CD4-positive, CD25-positive, alpha-beta regulatory T cell (primary cell): ENCODE data around the gene PPY. TPM values are rescaled to one million over a fixed set of nuclear protein-coding genes. Genes with fewer than 3 reads are reported as not detected.

Experiments used
- ATAC-seq, 2 donors: fragments of 150-1000 bp; cut with Tn5 transposase; one replicate each; pipeline ENCODE4 v1.10.0; 2021; ENCODE audit warnings: low read depth in 2 of 2, moderate number of reproducible peaks in 2 of 2, moderate library complexity in 1 of 2
- DNase-seq, 3 donors: peaks; one replicate each; pipeline versions ENCODE4 v3.0.0 to v3.0.0-alpha.2; 2012 to 2022; ENCODE audit warnings: mixed read lengths in 1 of 3
- H3K27ac ChIP-seq: one replicate; pipeline ENCODE4 v1.7.0; 2013; ENCODE audit warnings: mild to moderate bottlenecking, low read length; ENCODE audit not compliant: insufficient read depth, poor library complexity, severe bottlenecking
- H3K27me3 ChIP-seq: one replicate; pipeline ENCODE4 v1.7.0; 2013; ENCODE audit warnings: low read length; ENCODE audit not compliant: control insufficient read depth, insufficient read depth
- H3K36me3 ChIP-seq: one replicate; pipeline ENCODE4 v1.7.0; 2013; ENCODE audit warnings: mild to moderate bottlenecking, low read length, moderate library complexity; ENCODE audit not compliant: control insufficient read depth, insufficient read depth
- H3K4me1 ChIP-seq: 2 replicates; pipeline ENCODE4 v1.7.0; 2013; ENCODE audit warnings: mild to moderate bottlenecking, low read length; ENCODE audit not compliant: insufficient read depth, control insufficient read depth, poor library complexity, severe bottlenecking
- H3K4me3 ChIP-seq: one replicate; pipeline ENCODE4 v1.7.0; 2013; ENCODE audit warnings: low read depth, mild to moderate bottlenecking, low read length, moderate library complexity
- H3K9me3 ChIP-seq, 2 experiments: 1 replicate in 1 of 2; 2 replicates in 1 of 2; pipeline ENCODE4 v1.7.0; 2013; ENCODE audit warnings: low read length in 2 of 2, mild to moderate bottlenecking in 1 of 2, moderate library complexity in 1 of 2; ENCODE audit not compliant: control insufficient read depth in 2 of 2
- H3K27ac Mint-ChIP-seq, 3 donors: one replicate each; pipeline ENCODE4 v1.8.0; 2020 to 2022; ENCODE audit warnings: mild to moderate bottlenecking in 3 of 3, mixed read lengths in 3 of 3, moderate library complexity in 2 of 3
- H3K27me3 Mint-ChIP-seq: one replicate; pipeline ENCODE4 v1.8.0; 2022; ENCODE audit warnings: mild to moderate bottlenecking, mixed read lengths
- H3K36me3 Mint-ChIP-seq: one replicate; pipeline ENCODE4 v1.8.0; 2020; ENCODE audit warnings: mixed read lengths
- H3K4me1 Mint-ChIP-seq, 4 donors: one replicate each; pipeline ENCODE4 v1.8.0; 2020 to 2022; ENCODE audit warnings: mixed read lengths in 4 of 4, mild to moderate bottlenecking in 1 of 4
- H3K4me3 Mint-ChIP-seq, 4 donors: one replicate each; pipeline ENCODE4 v1.8.0; 2020 to 2022; ENCODE audit warnings: mild to moderate bottlenecking in 4 of 4, mixed read lengths in 4 of 4, moderate library complexity in 3 of 4
- H3K9me3 Mint-ChIP-seq, 7 donors: one replicate each; pipeline ENCODE4 v1.8.0; 2020 to 2022; ENCODE audit warnings: mixed read lengths in 7 of 7, mild to moderate bottlenecking in 3 of 7, moderate library complexity in 2 of 7
- polyA plus RNA-seq, 4 donors: library from polyadenylated mRNA; unstranded; fragments of 300-500 nt; fragmentation: Illumina TruSeq; gene quantifications; one replicate each; pipeline ENCODE4 v1.2.3, GENCODE V29; 2021
- total RNA-seq: library from RNA; stranded (reverse); gene quantifications from one replicate; pipeline ENCODE4 v1.2.3, GENCODE V29; 2022

Gene PPY
- total and polyA plus RNA-seq, 5 donors from 2014 or later = not detected

DNA sequence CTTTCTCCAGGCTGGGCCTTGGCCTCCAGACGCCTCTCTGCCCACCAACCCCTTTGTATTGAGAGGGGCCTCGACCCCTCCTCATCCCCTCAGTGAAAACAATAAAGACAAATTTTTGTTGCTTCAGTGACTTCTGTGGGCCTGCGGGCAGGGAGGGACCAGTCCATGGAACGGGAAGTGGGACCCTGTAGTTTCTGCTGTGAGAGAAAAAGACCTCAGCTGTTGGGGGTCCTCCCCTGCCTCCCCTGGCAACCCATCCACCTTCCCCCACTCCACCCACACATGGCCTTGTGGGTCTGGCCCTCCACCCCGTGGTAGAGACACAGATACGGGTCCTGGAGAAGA, 3.5 kb downstream of the PPY start:
- Mint-ChIP-seq H3K9me3 (no peaks in the 10 kb centered on the region), H3K36me3 (no peaks in the 10 kb centered on the region), H3K27me3 (peaks cover 9% of the 10 kb centered on the region), H3K4me1 (peaks cover 0 to 17% (median 2%) of the 10 kb centered on the region in 4 donors), H3K27ac (no peak overlapping the region), H3K4me3 (peak overlapping the region in 1 of 4 donors; percentile 43)
- Histone ChIP-seq H3K9me3 (no peaks in the 10 kb centered on the region), H3K36me3 (no peaks in the 10 kb centered on the region), H3K27me3 (peaks cover 3% of the 10 kb centered on the region), H3K27ac (no peak overlapping the region), H3K4me3 (no peak overlapping the region), H3K4me1 (peaks cover 11% of the 10 kb centered on the region)
- ATAC-seq (no peak), DNase-seq (no peak)

DNA sequence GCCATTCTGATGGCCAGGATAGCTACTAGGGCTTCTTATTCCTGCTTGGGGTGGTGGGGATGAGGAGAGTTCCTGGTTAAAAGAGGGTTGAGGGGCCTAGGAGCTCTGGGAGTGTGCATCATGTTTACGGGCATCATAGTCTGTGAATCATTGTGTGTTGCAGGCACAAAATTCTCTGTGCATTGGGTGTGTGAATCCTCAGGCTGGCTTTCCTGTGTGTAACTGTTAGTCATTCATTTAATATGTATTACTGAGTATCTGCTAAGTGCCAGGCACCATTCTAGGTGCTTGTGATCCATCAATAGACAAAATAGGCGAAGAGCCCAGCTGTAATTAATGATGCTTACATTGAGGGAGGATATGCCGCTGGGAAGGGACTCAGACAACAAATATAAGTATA, 5.8 kb downstream of the PPY start:
- ATAC-seq = no peak
- peaks cover 11% of the 10 kb centered on the region for H3K4me1 ChIP-seq
- no peaks in the 10 kb centered on the region for H3K36me3 Mint-ChIP-seq

DNA sequence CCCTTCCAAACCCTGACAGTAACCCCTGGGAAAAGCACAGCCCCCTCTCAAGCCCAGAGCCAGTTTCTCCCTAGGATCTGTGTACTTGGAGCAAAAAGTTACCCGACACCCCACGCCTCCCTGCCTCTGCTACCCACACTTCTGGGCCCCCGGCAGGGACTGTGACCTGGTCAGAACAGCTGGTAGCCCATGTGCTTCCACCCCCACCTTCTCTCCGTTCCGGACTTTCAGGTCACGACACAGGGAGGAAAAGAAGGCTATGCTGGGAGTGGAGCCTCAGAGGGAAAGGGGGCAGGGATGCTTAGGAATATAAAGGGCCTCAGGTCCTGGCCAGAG, 6.4 kb downstream of the PPY start:
- Mint-ChIP-seq H3K4me1 (peaks cover 0 to 17% (median 1%) of the 10 kb centered on the region in 4 donors), H3K27me3 (peaks cover 9% of the 10 kb centered on the region), H3K27ac (no peak overlapping the region), H3K9me3 (no peaks in the 10 kb centered on the region), H3K4me3 (no peak overlapping the region), H3K36me3 (no peaks in the 10 kb centered on the region)
- H3K4me3 ChIP-seq = no peak overlapping the region
- peaks cover 3% of the 10 kb centered on the region for H3K27me3 ChIP-seq
- H3K27ac ChIP-seq = no peak overlapping the region
- H3K36me3 ChIP-seq = no peaks in the 10 kb centered on the region
- DNase-seq (no peak), ATAC-seq (no peak)
- no peaks in the 10 kb centered on the region for H3K9me3 ChIP-seq
- H3K4me1 ChIP-seq = peaks cover 11% of the 10 kb centered on the region

More for the DNA sequence above, 5.8 kb downstream of the PPY start:
- H3K4me3 Mint-ChIP-seq = no peak overlapping the region
- no peaks in the 10 kb centered on the region for H3K9me3 Mint-ChIP-seq
- peaks cover 0 to 17% (median 1%) of the 10 kb centered on the region in 4 donors for H3K4me1 Mint-ChIP-seq
- no peak overlapping the region for H3K27ac ChIP-seq
- H3K9me3 ChIP-seq = no peaks in the 10 kb centered on the region
- H3K27me3 Mint-ChIP-seq = peaks cover 9% of the 10 kb centered on the region
- no peak for DNase-seq
- H3K27ac Mint-ChIP-seq = no peak overlapping the region
- no peak overlapping the region for H3K4me3 ChIP-seq
- no peaks in the 10 kb centered on the region for H3K36me3 ChIP-seq
- H3K27me3 ChIP-seq = peaks cover 3% of the 10 kb centered on the region

DNA sequence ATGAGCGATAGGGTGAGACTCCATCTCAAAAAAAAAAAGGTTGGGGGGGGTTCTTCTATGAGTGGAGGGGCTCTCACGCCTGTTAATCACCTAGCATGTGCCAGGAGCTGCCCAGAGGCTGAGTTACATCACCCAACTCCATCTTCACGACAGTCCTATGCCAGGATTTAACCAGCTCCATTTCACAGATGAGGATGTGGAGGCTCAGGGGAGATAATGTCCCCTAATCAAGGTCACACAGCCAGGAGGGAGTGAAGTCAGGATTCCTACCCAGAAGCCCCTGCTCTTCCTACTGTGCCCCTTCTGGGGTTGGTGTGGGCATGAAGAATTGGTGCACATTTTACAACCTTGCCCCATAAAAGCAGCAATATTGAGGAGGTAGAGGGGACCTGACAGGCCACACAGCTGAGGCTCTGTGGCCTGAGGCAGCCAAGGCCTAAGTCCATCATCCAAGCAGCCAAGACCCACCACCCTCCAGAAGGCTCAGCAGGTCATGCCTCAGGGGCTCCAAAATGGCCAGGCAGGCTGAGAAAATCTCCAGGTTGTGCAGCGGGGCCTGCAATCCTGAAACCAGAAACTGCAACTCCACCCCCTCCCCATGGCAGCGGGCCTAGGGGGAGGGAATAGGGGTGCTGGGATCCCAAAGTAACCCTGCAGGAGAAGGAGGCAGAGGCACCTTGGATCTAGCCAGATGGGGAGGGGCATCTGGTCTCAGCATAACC, 6.9 kb downstream of the PPY start:
- no peak overlapping the region for H3K4me3 ChIP-seq
- no peak overlapping the region for H3K27ac ChIP-seq
- ATAC-seq = no peak
- Mint-ChIP-seq H3K36me3 (no peaks in the 10 kb centered on the region), H3K4me3 (no peak overlapping the region), H3K27me3 (peaks cover 9% of the 10 kb centered on the region), H3K4me1 (peaks cover 0 to 17% (median 1%) of the 10 kb centered on the region in 4 donors), H3K27ac (peak overlapping the region in 1 of 3 donors; percentile 48), H3K9me3 (no peaks in the 10 kb centered on the region)
- peaks cover 3% of the 10 kb centered on the region for H3K27me3 ChIP-seq
- peaks cover 11% of the 10 kb centered on the region for H3K4me1 ChIP-seq
- no peaks in the 10 kb centered on the region for H3K9me3 ChIP-seq
- H3K36me3 ChIP-seq = no peaks in the 10 kb centered on the region
- no peak for DNase-seq

DNA sequence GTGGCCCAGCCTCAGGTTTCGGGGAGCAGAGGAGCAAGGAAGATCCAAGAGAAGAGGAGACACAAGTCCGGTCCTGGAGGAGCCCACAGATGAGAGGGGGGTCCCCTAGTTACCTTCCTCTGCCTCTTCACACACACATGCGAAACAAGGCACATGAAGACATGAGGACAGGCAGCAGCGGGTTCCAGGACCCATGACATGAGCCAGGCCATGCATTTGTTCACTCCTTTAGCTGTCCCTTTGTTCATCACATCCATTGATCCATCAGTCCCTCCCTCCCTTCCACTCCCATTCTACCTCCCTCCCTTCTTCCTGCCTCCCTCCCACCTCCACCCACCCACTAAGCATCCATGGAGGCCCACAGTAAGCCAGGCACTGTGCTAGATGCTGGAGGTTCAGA, 9.4 kb downstream of the PPY start:
- no peak overlapping the region for H3K27ac ChIP-seq
- H3K4me1 ChIP-seq = peaks cover 9% of the 10 kb centered on the region
- DNase-seq (no peak), ATAC-seq (no peak)
- H3K36me3 ChIP-seq = no peaks in the 10 kb centered on the region
- Mint-ChIP-seq H3K27ac (no peak overlapping the region), H3K27me3 (peaks cover 6% of the 10 kb centered on the region), H3K4me1 (peaks cover 3 to 14% (median 8%) of the 10 kb centered on the region in 4 donors), H3K4me3 (no peak overlapping the region), H3K9me3 (no peaks in the 10 kb centered on the region), H3K36me3 (no peaks in the 10 kb centered on the region)
- H3K4me3 ChIP-seq = no peak overlapping the region
- no peaks in the 10 kb centered on the region for H3K27me3 ChIP-seq
- H3K9me3 ChIP-seq = no peaks in the 10 kb centered on the region

DNA sequence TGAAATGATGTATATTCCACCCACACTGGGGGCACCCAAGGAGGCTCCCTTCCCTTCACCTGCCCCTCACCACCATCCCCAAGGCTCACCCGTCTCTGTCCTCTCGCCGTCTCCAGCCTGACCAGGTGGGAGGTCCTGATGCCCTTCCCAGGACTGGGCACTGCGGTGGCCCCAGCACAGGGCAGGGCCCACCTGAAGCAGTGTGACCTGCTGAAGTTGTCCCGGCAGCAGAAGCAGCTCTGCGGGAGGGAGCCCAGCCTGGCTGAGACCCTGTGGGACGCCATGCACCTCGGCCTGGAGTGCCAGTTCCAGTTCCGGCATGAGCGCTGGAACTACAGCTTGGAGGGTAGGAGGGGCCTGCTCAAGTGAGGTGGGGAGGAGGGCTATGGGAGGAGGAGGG, 9.9 kb downstream of the PPY start:
- no peaks in the 10 kb centered on the region for H3K9me3 ChIP-seq
- DNase-seq (no peak), ATAC-seq (no peak)
- H3K27ac ChIP-seq = no peak overlapping the region
- H3K4me3 Mint-ChIP-seq = no peak overlapping the region
- H3K27me3 Mint-ChIP-seq = peaks cover 3% of the 10 kb centered on the region
- peaks cover 6 to 16% (median 11%) of the 10 kb centered on the region in 4 donors for H3K4me1 Mint-ChIP-seq
- no peak overlapping the region for H3K4me3 ChIP-seq
- H3K36me3 ChIP-seq = no peaks in the 10 kb centered on the region
- no peaks in the 10 kb centered on the region for H3K36me3 Mint-ChIP-seq
- peaks cover 14% of the 10 kb centered on the region for H3K4me1 ChIP-seq
- H3K9me3 Mint-ChIP-seq = no peaks in the 10 kb centered on the region
- no peaks in the 10 kb centered on the region for H3K27me3 ChIP-seq
- H3K27ac Mint-ChIP-seq = no peak overlapping the region

DNA sequence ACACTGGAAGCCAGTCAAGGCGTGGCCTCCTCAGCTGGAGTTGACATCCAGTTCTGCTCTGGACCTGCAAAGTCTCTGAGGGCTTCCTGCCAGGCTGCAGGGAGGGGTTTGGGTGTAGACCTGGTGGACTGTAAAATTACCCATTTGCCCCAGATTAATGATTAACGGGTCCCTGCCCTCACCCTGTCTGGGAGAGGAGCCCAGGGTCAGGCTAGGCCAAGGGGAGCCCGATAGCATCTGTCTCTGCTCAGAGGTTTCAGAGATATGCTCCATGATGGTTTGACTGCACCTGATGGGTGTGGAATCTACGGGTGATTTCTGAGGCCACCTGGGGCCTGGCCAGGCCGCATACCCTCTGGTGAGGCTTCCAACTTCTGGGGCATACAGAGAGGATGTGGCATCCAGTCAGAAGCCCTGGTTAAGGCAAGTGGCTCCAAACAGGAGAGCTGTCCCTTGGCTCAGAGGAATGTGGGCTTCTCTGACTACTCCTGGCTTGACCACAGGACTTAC, 11.2 kb downstream of the PPY start:
- Histone ChIP-seq H3K27me3 (no peaks in the 10 kb centered on the region), H3K9me3 (no peaks in the 10 kb centered on the region), H3K4me3 (no peak overlapping the region), H3K4me1 (peaks cover 20% of the 10 kb centered on the region), H3K36me3 (no peaks in the 10 kb centered on the region), H3K27ac (no peak overlapping the region)
- DNase-seq = no peak
- no peak overlapping the region for H3K4me3 Mint-ChIP-seq
- peaks cover 5% of the 10 kb centered on the region for H3K27me3 Mint-ChIP-seq
- peaks cover 10 to 21% (median 16%) of the 10 kb centered on the region in 4 donors for H3K4me1 Mint-ChIP-seq
- H3K36me3 Mint-ChIP-seq = no peaks in the 10 kb centered on the region
- no peak for ATAC-seq
- H3K9me3 Mint-ChIP-seq = no peaks in the 10 kb centered on the region
- H3K27ac Mint-ChIP-seq = peak overlapping the region in 2 of 3 donors; percentile 35 to 83

DNA sequence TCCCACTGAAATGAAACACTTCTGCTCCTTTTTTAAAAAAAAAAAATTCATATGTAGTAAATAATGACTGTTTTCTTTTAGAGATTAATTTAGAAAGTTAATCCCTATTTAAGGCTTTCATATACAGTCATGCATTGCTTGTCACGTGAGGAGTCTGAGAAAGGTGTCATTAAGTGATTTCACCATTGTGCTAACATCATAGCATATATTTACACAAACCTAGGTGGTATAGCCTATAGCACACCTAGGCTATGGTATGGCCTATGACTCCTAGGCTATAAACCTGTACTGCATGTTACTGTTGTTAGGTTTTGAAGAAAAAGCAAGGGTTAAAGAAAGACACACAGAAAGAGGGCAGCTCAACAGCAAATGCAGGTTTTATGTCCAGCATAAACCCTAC, 13.7 kb downstream of the PPY start:
- H3K27me3 Mint-ChIP-seq = peaks cover 5% of the 10 kb centered on the region
- Histone ChIP-seq H3K4me3 (peak overlapping the region; percentile 79), H3K9me3 (no peaks in the 10 kb centered on the region), H3K27ac (no peak overlapping the region), H3K27me3 (no peaks in the 10 kb centered on the region), H3K36me3 (no peaks in the 10 kb centered on the region), H3K4me1 (peaks cover 20% of the 10 kb centered on the region)
- peak overlapping the region in 1 of 3 donors; percentile 24 for H3K27ac Mint-ChIP-seq
- H3K4me3 Mint-ChIP-seq = peak overlapping the region in 2 of 4 donors; percentile 3 to 12
- DNase-seq (no peak), ATAC-seq (no peak)
- no peaks in the 10 kb centered on the region for H3K9me3 Mint-ChIP-seq
- peaks cover 10 to 21% (median 18%) of the 10 kb centered on the region in 4 donors for H3K4me1 Mint-ChIP-seq
- H3K36me3 Mint-ChIP-seq = no peaks in the 10 kb centered on the region
